GM12872 (cell line): ENCODE measurements around the gene GAS6.

Experiments used
- CTCF ChIP-seq: IDR thresholded peaks from 3 replicates; pipeline ENCODE4 v1.5.1; 2011; ENCODE audit warnings: low read depth, mild to moderate bottlenecking, low read length, moderate library complexity; ENCODE audit not compliant: insufficient read depth

GAS6 gene

GRCh38 chr13:113897966-113898365 lies 34.1 kb upstream of the GAS6 start:
- TF ChIP-seq CTCF, result no peak

GRCh38 chr13:113897161-113897560 lies 33.3 kb upstream of the GAS6 start:
- TF ChIP-seq CTCF, result no peak

GRCh38 chr13:113895436-113895835 lies 31.6 kb upstream of the GAS6 start:
- TF ChIP-seq CTCF, result no peak

GRCh38 chr13:113890774-113891480 lies 27.1 kb upstream of the GAS6 start:
- TF ChIP-seq CTCF, result no peak

- no peak for TF ChIP-seq CTCF
Measured at GRCh38 chr13:113889467-113889866, 25.6 kb upstream of the GAS6 start.

GRCh38 chr13:113888701-113889330 lies 24.9 kb upstream of the GAS6 start:
- no peak for TF ChIP-seq CTCF

GRCh38 chr13:113887700-113888201 lies 23.9 kb upstream of the GAS6 start:
- no peak for TF ChIP-seq CTCF
